ENCODE measurements around the gene FOXF1. TPM values are rescaled to one million over a fixed set of nuclear protein-coding genes. Genes with fewer than 3 reads are reported as not detected.

The FOXF1 gene
- total RNA-seq, 1 experiment from 2014 or later, result not detected

DNA sequence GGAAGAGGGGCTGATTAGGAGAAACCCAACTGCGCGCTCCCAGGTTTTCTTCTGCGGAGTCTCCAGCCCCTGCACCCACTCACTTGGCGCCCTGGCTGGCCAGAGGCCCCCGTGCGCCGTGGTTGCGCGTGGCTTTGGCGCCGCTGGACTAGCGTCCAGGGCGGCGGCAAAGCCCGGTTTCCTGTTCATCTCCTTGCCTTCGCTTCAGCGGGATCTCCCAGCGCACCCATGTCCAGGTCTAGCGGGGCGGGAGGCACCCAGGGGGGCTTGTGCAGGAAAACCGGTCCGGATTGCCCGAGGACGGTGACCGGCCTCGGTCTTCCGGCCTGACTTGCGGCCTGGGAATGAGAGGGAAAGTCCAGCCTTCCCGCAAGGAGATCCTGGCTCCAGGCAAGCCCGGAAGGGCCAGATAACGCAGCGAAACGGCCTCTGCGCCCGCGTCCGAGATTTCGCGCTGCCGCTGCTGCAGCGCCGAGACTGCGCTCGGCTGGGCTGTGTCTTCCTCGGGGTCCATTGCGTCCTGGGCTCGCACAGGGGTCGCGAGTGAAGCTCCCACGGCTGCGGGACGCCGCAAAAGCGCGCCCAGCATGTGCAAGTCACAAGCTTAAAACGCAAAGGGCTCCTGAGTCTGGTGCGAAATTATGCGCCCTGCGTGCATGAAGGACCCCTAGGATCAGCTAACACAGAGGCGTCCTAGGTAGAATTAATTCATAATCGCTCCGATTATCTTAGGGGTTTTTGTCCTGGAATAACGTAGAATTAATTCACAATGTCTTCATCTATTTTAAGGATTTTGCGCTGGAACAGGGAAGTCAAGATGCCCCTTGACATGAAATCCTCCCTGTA lies 5.7 kb downstream of the FOXF1 start:
- intact Hi-C loops (cut with micrococcal nuclease), result no loop called here
- POLR2A ChIA-PET (ENCODE audit: unreplicated experiment), result no interaction called here

DNA sequence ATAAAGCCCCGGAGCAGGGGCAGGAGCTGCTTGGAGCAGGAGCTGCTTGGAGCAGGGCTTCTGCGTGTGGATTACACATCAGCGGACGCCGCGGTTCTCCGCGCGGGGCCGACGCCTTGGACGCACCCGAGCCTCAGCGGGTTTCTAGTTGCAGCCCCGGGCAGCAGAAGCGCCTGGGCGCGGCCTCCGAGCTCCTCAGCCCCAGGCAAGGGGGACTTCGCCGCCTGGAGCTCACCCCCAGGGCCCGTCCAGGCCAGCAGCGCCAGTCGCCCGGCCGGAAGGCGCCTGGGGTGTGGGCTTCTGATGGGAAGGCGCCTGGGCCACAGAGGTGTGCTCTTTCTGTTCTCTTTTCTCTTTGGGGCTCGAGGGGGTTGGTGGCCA lies 6.3 kb downstream of the FOXF1 start:
- no peaks in the 10 kb centered on the region for H3K9me3 ChIP-seq (ENCODE audit: low read length)
- no peak for ATAC-seq
- no peaks in the 10 kb centered on the region for H3F3A ChIP-seq (ENCODE audit: low read length, unreplicated experiment)
- no peak overlapping the region for H3K4me2 ChIP-seq (ENCODE audit: low read length)
- ChIA-PET CTCF (interaction anchor here (0.6 kb wide), 1 partner anchor 27 kb away, joined by 3 read pairs; no protein-coding TSS in a partner anchor), POLR2A (ENCODE audit: unreplicated experiment) (no interaction called here)
- H2AFZ ChIP-seq (ENCODE audit: low read length), result no peak overlapping the region
- H3K79me2 ChIP-seq (ENCODE audit: low read length), result no peaks in the 10 kb centered on the region
- H3K27ac ChIP-seq (ENCODE audit: low read length), result no peak overlapping the region
- H4K20me1 ChIP-seq (ENCODE audit: low read length), result no peaks in the 10 kb centered on the region
- no peak overlapping the region for H3K4me3 ChIP-seq (ENCODE audit: low read length)
- intact Hi-C loops (cut with micrococcal nuclease), result no loop called here
- no peak overlapping the region for H3K9ac ChIP-seq (ENCODE audit: low read length)
- no peaks in the 10 kb centered on the region for H3K36me3 ChIP-seq (ENCODE audit: low read depth, low read length)
- peaks cover 56% of the 10 kb centered on the region for H3K27me3 ChIP-seq (ENCODE audit: low read length)
- DNase-seq, result no peak
- TF ChIP-seq EZH2phosphoT487 (IDR thresholded peaks at IDR 0.05; ENCODE audit: borderline replicate concordance, low read length) (no peak), EZH2 (IDR thresholded peaks at IDR 0.05; ENCODE audit: low read length, unreplicated experiment) (no peak)
- TF ChIP-seq, protein P1, sequence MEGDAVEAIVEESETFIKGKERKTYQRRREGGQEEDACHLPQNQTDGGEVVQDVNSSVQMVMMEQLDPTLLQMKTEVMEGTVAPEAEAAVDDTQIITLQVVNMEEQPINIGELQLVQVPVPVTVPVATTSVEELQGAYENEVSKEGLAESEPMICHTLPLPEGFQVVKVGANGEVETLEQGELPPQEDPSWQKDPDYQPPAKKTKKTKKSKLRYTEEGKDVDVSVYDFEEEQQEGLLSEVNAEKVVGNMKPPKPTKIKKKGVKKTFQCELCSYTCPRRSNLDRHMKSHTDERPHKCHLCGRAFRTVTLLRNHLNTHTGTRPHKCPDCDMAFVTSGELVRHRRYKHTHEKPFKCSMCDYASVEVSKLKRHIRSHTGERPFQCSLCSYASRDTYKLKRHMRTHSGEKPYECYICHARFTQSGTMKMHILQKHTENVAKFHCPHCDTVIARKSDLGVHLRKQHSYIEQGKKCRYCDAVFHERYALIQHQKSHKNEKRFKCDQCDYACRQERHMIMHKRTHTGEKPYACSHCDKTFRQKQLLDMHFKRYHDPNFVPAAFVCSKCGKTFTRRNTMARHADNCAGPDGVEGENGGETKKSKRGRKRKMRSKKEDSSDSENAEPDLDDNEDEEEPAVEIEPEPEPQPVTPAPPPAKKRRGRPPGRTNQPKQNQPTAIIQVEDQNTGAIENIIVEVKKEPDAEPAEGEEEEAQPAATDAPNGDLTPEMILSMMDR (conservative IDR thresholded peaks at IDR 0.05; ENCODE audit: low read depth, low read length), result no peak
- 0 out of 2 replicates have a peak, but pooled peaks cover 6% of the 10 kb centered on the region for H3K4me1 ChIP-seq (ENCODE audit: insufficient read depth, low read length)
- H3K9me2 ChIP-seq (replicated peaks; ENCODE audit: low read length), result no peaks in the 10 kb centered on the region
- BruUV-seq (replicated peaks), result no TSS peak

More for the DNA sequence above, 5.7 kb downstream of the FOXF1 start:
- ATAC-seq, result no peak
- H3K9me3 ChIP-seq (ENCODE audit: low read length), result no peaks in the 10 kb centered on the region
- 0 out of 2 replicates have a peak, but pooled peaks cover 6% of the 10 kb centered on the region for H3K4me1 ChIP-seq (ENCODE audit: insufficient read depth, low read length)
- no peaks in the 10 kb centered on the region for H4K20me1 ChIP-seq (ENCODE audit: low read length)
- BruUV-seq (replicated peaks), result no TSS peak
- H3K36me3 ChIP-seq (ENCODE audit: low read depth, low read length), result no peaks in the 10 kb centered on the region
- H3K27me3 ChIP-seq (ENCODE audit: low read length), result peaks cover 53% of the 10 kb centered on the region
- H2AFZ ChIP-seq (ENCODE audit: low read length), result no peak overlapping the region
- H3K4me2 ChIP-seq (ENCODE audit: low read length), result no peak overlapping the region
- H3K27ac ChIP-seq (ENCODE audit: low read length), result no peak overlapping the region
- DNase-seq, result no peak
- H3K4me3 ChIP-seq (ENCODE audit: low read length), result no peak overlapping the region
- CTCF ChIA-PET, result interaction anchor here (0.6 kb wide), 1 partner anchor 27 kb away, joined by 3 read pairs; no protein-coding TSS in a partner anchor
- no peaks in the 10 kb centered on the region for H3K9me2 ChIP-seq (replicated peaks; ENCODE audit: low read length)
- H3K9ac ChIP-seq (ENCODE audit: low read length), result no peak overlapping the region
- TF ChIP-seq, protein P1 (conservative IDR thresholded peaks at IDR 0.05; ENCODE audit: low read depth, low read length), result no peak
- TF ChIP-seq EZH2 (IDR thresholded peaks at IDR 0.05; ENCODE audit: low read length, unreplicated experiment), result peak; percentile 50
- H3K79me2 ChIP-seq (ENCODE audit: low read length), result no peaks in the 10 kb centered on the region
- no peaks in the 10 kb centered on the region for H3F3A ChIP-seq (ENCODE audit: low read length, unreplicated experiment)

DNA sequence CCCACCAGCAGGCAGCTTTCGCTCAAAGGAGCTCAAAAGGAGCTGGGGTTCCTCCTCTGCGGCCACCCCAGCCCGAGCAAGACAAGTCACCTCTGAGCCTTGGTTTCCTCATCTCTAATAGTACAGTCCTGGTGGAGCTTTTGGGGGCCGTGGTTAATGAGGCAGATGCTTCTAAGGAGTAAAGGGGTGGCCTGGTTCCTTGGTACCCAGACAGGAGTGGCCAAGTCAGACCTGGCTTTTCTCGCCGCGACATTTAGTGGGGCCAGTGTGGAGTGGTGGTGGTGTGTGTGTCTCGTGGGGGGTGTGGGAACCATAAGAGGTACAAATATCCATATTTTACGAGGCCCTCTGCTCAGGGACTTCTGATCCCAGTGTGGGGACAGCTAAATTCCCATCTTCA lies 6.7 kb downstream of the FOXF1 start:
- Histone ChIP-seq H3K36me3 (ENCODE audit: low read depth, low read length) (no peaks in the 10 kb centered on the region), H3K79me2 (ENCODE audit: low read length) (no peaks in the 10 kb centered on the region), H3K9me3 (ENCODE audit: low read length) (no peaks in the 10 kb centered on the region), H3K9ac (ENCODE audit: low read length) (no peak overlapping the region), H3K4me3 (ENCODE audit: low read length) (no peak overlapping the region), H2AFZ (ENCODE audit: low read length) (no peak overlapping the region), H3K4me2 (ENCODE audit: low read length) (no peak overlapping the region), H3K27me3 (ENCODE audit: low read length) (peaks cover 56% of the 10 kb centered on the region), H3K9me2 (replicated peaks; ENCODE audit: low read length) (no peaks in the 10 kb centered on the region), H3F3A (ENCODE audit: low read length, unreplicated experiment) (no peaks in the 10 kb centered on the region), H3K27ac (ENCODE audit: low read length) (no peak overlapping the region), H4K20me1 (ENCODE audit: low read length) (no peaks in the 10 kb centered on the region), H3K4me1 (ENCODE audit: insufficient read depth, low read length) (0 out of 2 replicates have a peak, but pooled peaks cover 6% of the 10 kb centered on the region)
- POLR2A ChIA-PET (ENCODE audit: unreplicated experiment), result no interaction called here
- no TSS peak for BruUV-seq (replicated peaks)
- TF ChIP-seq EZH2 (IDR thresholded peaks at IDR 0.05; ENCODE audit: low read length, unreplicated experiment), result no peak
- no peak for TF ChIP-seq EZH2phosphoT487 (IDR thresholded peaks at IDR 0.05; ENCODE audit: borderline replicate concordance, low read length)
- TF ChIP-seq, protein P1 (conservative IDR thresholded peaks at IDR 0.05; ENCODE audit: low read depth, low read length), result no peak
- CTCF ChIA-PET, result no interaction called here
- DNase-seq (no peak), ATAC-seq (no peak)
- intact Hi-C loops (cut with micrococcal nuclease), result no loop called here
